ENCODE measurements around the gene CXCL11. TPM values are rescaled to one million over a fixed set of nuclear protein-coding genes. Genes with fewer than 3 reads are reported as not detected.

CXCL11 gene
- total and polyA plus RNA-seq, 10 of the 15 experiments (the other 5 are each of a cell fraction or from before 2014, with no cell fraction given) = 0.04 TPM; not detected in 9

- TF ChIP-seq CEBPZ (IDR thresholded peaks at IDR 0.05; ENCODE audit: low read depth, low read length) (no peak), ZNF687 (IDR thresholded peaks at IDR 0.05) (no peak), STAT3 (IDR thresholded peaks at IDR 0.05; ENCODE audit: low read depth, low read length) (peak; percentile 61; the same call in 1 of the 2 replicates), PRDM15 (CRISPR knock-in tag; IDR thresholded peaks at IDR 0.05) (no peak), NFYA (IDR thresholded peaks at IDR 0.05; ENCODE audit: borderline replicate concordance, low read depth, low read length) (no peak), MEF2A (IDR thresholded peaks at IDR 0.05; ENCODE audit: insufficient read depth, low read depth, low read length) (peak; percentile 53; the same call in 1 of the 2 replicates), SKIL (IDR thresholded peaks at IDR 0.05; ENCODE audit: low read depth, poor library complexity, severe bottlenecking) (peak; percentile 39), HDAC2 (IDR thresholded peaks at IDR 0.05) (no peak), MTA3 (IDR thresholded peaks at IDR 0.05; ENCODE audit: borderline replicate concordance, low read length) (peak; percentile 71; the same call in 1 of the 2 replicates), RB1 (IDR thresholded peaks at IDR 0.05; ENCODE audit: borderline replicate concordance) (no peak), ESRRA (IDR thresholded peaks at IDR 0.05; ENCODE audit: low read length) (no peak), LARP7 (IDR thresholded peaks at IDR 0.05) (no peak), NRF1 (conservative IDR thresholded peaks at IDR 0.05; ENCODE audit: low read depth, low read length) (no peak), DPF2 (IDR thresholded peaks at IDR 0.05) (peak; percentile 94), BCL11A (IDR thresholded peaks at IDR 0.05; ENCODE audit: low read depth, low read length) (peak; percentile 81), PKNOX1 (IDR thresholded peaks at IDR 0.05) (peak; percentile 62), BRCA1 (IDR thresholded peaks at IDR 0.05; ENCODE audit: low read depth, low read length) (no peak)
Observed at GRCh38 chr4:76055016-76055415, 19.1 kb upstream of the CXCL11 start (continued).
